ENCODE results near the gene KIF21B.

KIF21B gene, protein sequence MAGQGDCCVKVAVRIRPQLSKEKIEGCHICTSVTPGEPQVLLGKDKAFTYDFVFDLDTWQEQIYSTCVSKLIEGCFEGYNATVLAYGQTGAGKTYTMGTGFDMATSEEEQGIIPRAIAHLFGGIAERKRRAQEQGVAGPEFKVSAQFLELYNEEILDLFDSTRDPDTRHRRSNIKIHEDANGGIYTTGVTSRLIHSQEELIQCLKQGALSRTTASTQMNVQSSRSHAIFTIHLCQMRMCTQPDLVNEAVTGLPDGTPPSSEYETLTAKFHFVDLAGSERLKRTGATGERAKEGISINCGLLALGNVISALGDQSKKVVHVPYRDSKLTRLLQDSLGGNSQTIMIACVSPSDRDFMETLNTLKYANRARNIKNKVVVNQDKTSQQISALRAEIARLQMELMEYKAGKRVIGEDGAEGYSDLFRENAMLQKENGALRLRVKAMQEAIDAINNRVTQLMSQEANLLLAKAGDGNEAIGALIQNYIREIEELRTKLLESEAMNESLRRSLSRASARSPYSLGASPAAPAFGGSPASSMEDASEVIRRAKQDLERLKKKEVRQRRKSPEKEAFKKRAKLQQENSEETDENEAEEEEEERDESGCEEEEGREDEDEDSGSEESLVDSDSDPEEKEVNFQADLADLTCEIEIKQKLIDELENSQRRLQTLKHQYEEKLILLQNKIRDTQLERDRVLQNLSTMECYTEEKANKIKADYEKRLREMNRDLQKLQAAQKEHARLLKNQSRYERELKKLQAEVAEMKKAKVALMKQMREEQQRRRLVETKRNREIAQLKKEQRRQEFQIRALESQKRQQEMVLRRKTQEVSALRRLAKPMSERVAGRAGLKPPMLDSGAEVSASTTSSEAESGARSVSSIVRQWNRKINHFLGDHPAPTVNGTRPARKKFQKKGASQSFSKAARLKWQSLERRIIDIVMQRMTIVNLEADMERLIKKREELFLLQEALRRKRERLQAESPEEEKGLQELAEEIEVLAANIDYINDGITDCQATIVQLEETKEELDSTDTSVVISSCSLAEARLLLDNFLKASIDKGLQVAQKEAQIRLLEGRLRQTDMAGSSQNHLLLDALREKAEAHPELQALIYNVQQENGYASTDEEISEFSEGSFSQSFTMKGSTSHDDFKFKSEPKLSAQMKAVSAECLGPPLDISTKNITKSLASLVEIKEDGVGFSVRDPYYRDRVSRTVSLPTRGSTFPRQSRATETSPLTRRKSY (N-terminal part only)

GRCh38 chr1:201023517-201023902 is at the start of gene KIF21B:
Gene KIF21B (minus strand): TSS chr1:201023714. CDS start chr1:201023383, 331 bp downstream.
- TF ChIP-seq, protein P1, sequence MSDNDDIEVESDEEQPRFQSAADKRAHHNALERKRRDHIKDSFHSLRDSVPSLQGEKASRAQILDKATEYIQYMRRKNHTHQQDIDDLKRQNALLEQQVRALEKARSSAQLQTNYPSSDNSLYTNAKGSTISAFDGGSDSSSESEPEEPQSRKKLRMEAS (IDR thresholded peaks at IDR 0.05), result peak; percentile 34; the same call in 1 of the 2 replicates
- TF ChIP-seq REST (IDR thresholded peaks at IDR 0.05; ENCODE audit: low read depth), result no peak

DNA sequence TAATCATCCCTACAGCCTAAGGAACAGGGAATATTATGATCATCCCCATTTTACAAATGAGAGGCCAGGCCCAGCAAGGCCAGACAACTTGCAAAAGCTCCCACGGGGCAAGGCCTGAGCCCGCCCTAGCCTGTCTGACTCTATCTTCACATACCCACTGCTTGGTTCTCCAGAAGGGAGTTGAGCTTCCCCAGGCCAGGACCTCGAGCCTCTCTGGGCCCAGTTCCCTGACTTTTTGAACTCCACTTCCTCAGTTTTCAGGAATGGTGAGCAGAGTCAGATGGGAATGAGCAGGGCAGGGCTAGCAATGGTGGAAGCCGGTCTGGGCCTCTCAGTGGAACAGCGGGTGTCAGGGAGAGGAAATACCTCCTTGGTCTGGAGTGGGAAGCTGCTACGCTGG is 49.4 kb upstream of the KIF21B start:
- TF ChIP-seq CEBPB (IDR thresholded peaks at IDR 0.05) (no peak), TCF12 (IDR thresholded peaks at IDR 0.05; ENCODE audit: low read depth) (no peak), TAF1 (IDR thresholded peaks at IDR 0.05; ENCODE audit: low read depth) (no peak), REST (IDR thresholded peaks at IDR 0.05; ENCODE audit: low read depth) (no peak), NFIC (IDR thresholded peaks at IDR 0.05) (no peak), TEAD4 (IDR thresholded peaks at IDR 0.05) (no peak), USF1 (IDR thresholded peaks at IDR 0.05) (no peak), ZBTB7A (IDR thresholded peaks at IDR 0.05; ENCODE audit: low read depth) (no peak), CREB1 (IDR thresholded peaks at IDR 0.05; ENCODE audit: low read depth) (no peak), YY1 (IDR thresholded peaks at IDR 0.05; ENCODE audit: low read depth) (no peak), FOXM1 (IDR thresholded peaks at IDR 0.05; ENCODE audit: borderline replicate concordance, low read depth) (no peak), EP300 (IDR thresholded peaks at IDR 0.05; ENCODE audit: borderline replicate concordance) (no peak), EGR1 (IDR thresholded peaks at IDR 0.05) (no peak), RAD21 (IDR thresholded peaks at IDR 0.05; ENCODE audit: low read depth) (no peak)
- TF ChIP-seq, protein P1 (IDR thresholded peaks at IDR 0.05), result no peak

DNA sequence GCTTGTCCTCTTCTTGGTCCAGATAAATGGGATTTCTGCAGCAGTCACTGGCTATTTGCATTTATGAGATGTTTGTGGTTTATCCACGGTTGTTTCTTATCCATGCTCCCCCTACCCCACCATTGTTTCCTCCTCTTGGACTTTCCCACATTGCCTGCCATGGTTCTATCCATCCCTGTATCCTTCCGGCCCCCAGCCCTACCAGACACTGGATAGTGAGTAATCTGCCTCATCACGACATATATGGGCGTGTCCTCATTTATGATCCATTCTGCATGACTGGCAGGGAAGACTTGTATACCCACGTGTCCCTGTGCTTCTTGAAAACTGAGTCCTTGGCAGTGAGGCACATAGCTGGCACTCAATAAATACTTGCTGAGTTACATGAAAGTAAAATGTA is 48.6 kb upstream of the KIF21B start:
- TF ChIP-seq NFIC (IDR thresholded peaks at IDR 0.05) (no peak), TAF1 (IDR thresholded peaks at IDR 0.05; ENCODE audit: low read depth) (no peak), TCF12 (IDR thresholded peaks at IDR 0.05; ENCODE audit: low read depth) (no peak), REST (IDR thresholded peaks at IDR 0.05; ENCODE audit: low read depth) (no peak), RAD21 (IDR thresholded peaks at IDR 0.05; ENCODE audit: low read depth) (no peak), CEBPB (IDR thresholded peaks at IDR 0.05) (no peak), EGR1 (IDR thresholded peaks at IDR 0.05) (no peak), ZBTB7A (IDR thresholded peaks at IDR 0.05; ENCODE audit: low read depth) (no peak), TEAD4 (IDR thresholded peaks at IDR 0.05) (no peak), YY1 (IDR thresholded peaks at IDR 0.05; ENCODE audit: low read depth) (no peak), USF1 (IDR thresholded peaks at IDR 0.05) (no peak), CREB1 (IDR thresholded peaks at IDR 0.05; ENCODE audit: low read depth) (no peak), FOXM1 (IDR thresholded peaks at IDR 0.05; ENCODE audit: borderline replicate concordance, low read depth) (no peak), EP300 (IDR thresholded peaks at IDR 0.05; ENCODE audit: borderline replicate concordance) (no peak)
- TF ChIP-seq, protein P1 (IDR thresholded peaks at IDR 0.05), result no peak
